HEK293 (cell line): Measurements from ENCODE around the gene NKG7.

Experiments
- CTCF ChIA-PET: fragments of 350-600 bp; formaldehyde crosslinking; extraction: SDS; loops from one replicate; lab custom pipeline; 2021; ENCODE audit warnings: antibody characterized with exemption; lab: Yijun Ruan, JAX
- POLR2A ChIA-PET: fragments of 300-600 bp; formaldehyde crosslinking; extraction: SDS; loops from one replicate; lab custom pipeline; 2020; ENCODE audit warnings: antibody characterized with exemption, inconsistent platforms; lab: Yijun Ruan, JAX
- H3K27ac ChIP-seq: fragments of 200-500 bp; sonication (Bioruptor generic); 2 replicates; pipeline ENCODE4 v1.5.1; 2014; ENCODE audit warnings: low read depth, low read length, control low read depth, inconsistent platforms; ENCODE audit errors: extremely low read depth
- H3K36me3 ChIP-seq, 2 experiments: fragments of 200-500 bp in 1 of 2; sonication (Bioruptor generic) in 1 of 2; 1 replicate in 1 of 2; 2 replicates in 1 of 2; pipeline ENCODE4 v1.5.1; 2014 to 2017; ENCODE audit warnings: inconsistent platforms in 2 of 2, low read length in 2 of 2; ENCODE audit not compliant: control insufficient read depth in 2 of 2, insufficient read depth in 1 of 2
- H3K4me1 ChIP-seq: fragments of 200-500 bp; sonication (Bioruptor generic); 2 replicates; pipeline ENCODE4 v1.5.1; 2014; ENCODE audit warnings: mild to moderate bottlenecking, low read length, inconsistent platforms; ENCODE audit not compliant: control insufficient read depth, insufficient read depth
- H3K4me3 ChIP-seq: 2 replicates; pipeline ENCODE4 v1.5.1; 2011; ENCODE audit warnings: low read depth, mild to moderate bottlenecking, control low read depth, low read length, moderate library complexity
- H3K9me3 ChIP-seq: fragments of 200-500 bp; sonication (Bioruptor generic); 2 replicates; pipeline ENCODE4 v1.5.1; 2014; ENCODE audit warnings: low read depth, low read length, inconsistent platforms; ENCODE audit not compliant: control insufficient read depth, insufficient read depth
- KLF1 ChIP-seq: fragments of 450-650 bp; formaldehyde crosslinking; IDR thresholded peaks from 2 replicates; pipeline ENCODE4 v1.5.1; 2016; ENCODE audit warnings: missing biosample characterization, missing genetic modification characterization
- OSR2 ChIP-seq: fragments of 450-650 bp; formaldehyde crosslinking; IDR thresholded peaks from 2 replicates; pipeline ENCODE4 v1.5.1; 2016; ENCODE audit warnings: missing biosample characterization, missing genetic modification characterization
- RBAK ChIP-seq: fragments of 450-650 bp; formaldehyde crosslinking; IDR thresholded peaks from 2 replicates; pipeline ENCODE4 v1.5.1; 2016; ENCODE audit warnings: missing biosample characterization, missing genetic modification characterization
- SP2 ChIP-seq: fragments of 450-650 bp; formaldehyde crosslinking; IDR thresholded peaks from 2 replicates; pipeline ENCODE4 v1.5.1; 2016; ENCODE audit warnings: missing biosample characterization, missing genetic modification characterization
- ZBTB21 ChIP-seq: fragments of 450-650 bp; formaldehyde crosslinking; IDR thresholded peaks from 2 replicates; pipeline ENCODE4 v1.5.1; 2017; ENCODE audit warnings: missing biosample characterization, missing genetic modification characterization
- ZBTB8A ChIP-seq: fragments of 450-650 bp; formaldehyde crosslinking; IDR thresholded peaks from 2 replicates; pipeline ENCODE4 v1.5.1; 2016; ENCODE audit warnings: missing biosample characterization, missing genetic modification characterization
- ZIC2 ChIP-seq: fragments of 450-650 bp; formaldehyde crosslinking; IDR thresholded peaks from 2 replicates; pipeline ENCODE4 v1.5.1; 2016; ENCODE audit warnings: missing biosample characterization, missing genetic modification characterization
- ZNF114 ChIP-seq: fragments of 450-650 bp; formaldehyde crosslinking; IDR thresholded peaks from 2 replicates; pipeline ENCODE4 v1.5.0; 2017; ENCODE audit warnings: missing biosample characterization, missing genetic modification characterization
- ZNF19 ChIP-seq: fragments of 450-650 bp; formaldehyde crosslinking; IDR thresholded peaks from 2 replicates; pipeline ENCODE4; 2016; ENCODE audit warnings: missing biosample characterization, missing genetic modification characterization, low read depth
- ZNF311 ChIP-seq: fragments of 450-650 bp; formaldehyde crosslinking; IDR thresholded peaks from 2 replicates; pipeline ENCODE4 v1.5.1; 2017; ENCODE audit warnings: missing biosample characterization, missing genetic modification characterization, borderline replicate concordance
- ZNF335 ChIP-seq: fragments of 450-650 bp; formaldehyde crosslinking; conservative IDR thresholded peaks from 2 replicates; pipeline ENCODE4 v1.5.1; 2016; ENCODE audit warnings: missing biosample characterization, missing genetic modification characterization
- ZNF473 ChIP-seq: fragments of 450-650 bp; formaldehyde crosslinking; IDR thresholded peaks from 2 replicates; pipeline ENCODE4 v1.5.1; 2017; ENCODE audit warnings: missing biosample characterization, missing genetic modification characterization
- ZNF529 ChIP-seq: fragments of 450-650 bp; formaldehyde crosslinking; IDR thresholded peaks from 2 replicates; pipeline ENCODE4 v1.5.1; 2017; ENCODE audit warnings: missing genetic modification characterization, missing biosample characterization; ENCODE audit not compliant: insufficient replicate concordance
- ZNF596 ChIP-seq: fragments of 450-650 bp; IDR thresholded peaks from 2 replicates; pipeline ENCODE4 v1.5.0; 2018; ENCODE audit warnings: missing biosample characterization, mild to moderate bottlenecking, missing genetic modification characterization, moderate library complexity
- ZNF707 ChIP-seq: fragments of 450-650 bp; formaldehyde crosslinking; IDR thresholded peaks from 2 replicates; pipeline ENCODE4 v1.5.1; 2016; ENCODE audit warnings: missing biosample characterization, missing genetic modification characterization
- ZNF76 ChIP-seq: fragments of 450-650 bp; formaldehyde crosslinking; IDR thresholded peaks from 2 replicates; pipeline ENCODE4; 2016; ENCODE audit warnings: low read depth, missing biosample characterization, missing genetic modification characterization, borderline replicate concordance
- TF ChIP-seq, protein P1 (sequence below): fragments of 450-650 bp; formaldehyde crosslinking; optimal IDR thresholded peaks from 2 replicates; pipeline ENCODE3; 2016; ENCODE audit warnings: missing biosample characterization, mild to moderate bottlenecking, missing genetic modification characterization
- TF ChIP-seq, protein P2 (sequence below): fragments of 450-650 bp; formaldehyde crosslinking; IDR thresholded peaks from 2 replicates; pipeline ENCODE4 v1.5.1; 2016; ENCODE audit warnings: missing biosample characterization, missing genetic modification characterization, low read depth
- TF ChIP-seq, protein P3 (sequence below): fragments of 450-650 bp; formaldehyde crosslinking; IDR thresholded peaks from 2 replicates; pipeline ENCODE4 v1.5.1; 2016; ENCODE audit warnings: missing biosample characterization, missing genetic modification characterization

The NKG7 gene

DNA sequence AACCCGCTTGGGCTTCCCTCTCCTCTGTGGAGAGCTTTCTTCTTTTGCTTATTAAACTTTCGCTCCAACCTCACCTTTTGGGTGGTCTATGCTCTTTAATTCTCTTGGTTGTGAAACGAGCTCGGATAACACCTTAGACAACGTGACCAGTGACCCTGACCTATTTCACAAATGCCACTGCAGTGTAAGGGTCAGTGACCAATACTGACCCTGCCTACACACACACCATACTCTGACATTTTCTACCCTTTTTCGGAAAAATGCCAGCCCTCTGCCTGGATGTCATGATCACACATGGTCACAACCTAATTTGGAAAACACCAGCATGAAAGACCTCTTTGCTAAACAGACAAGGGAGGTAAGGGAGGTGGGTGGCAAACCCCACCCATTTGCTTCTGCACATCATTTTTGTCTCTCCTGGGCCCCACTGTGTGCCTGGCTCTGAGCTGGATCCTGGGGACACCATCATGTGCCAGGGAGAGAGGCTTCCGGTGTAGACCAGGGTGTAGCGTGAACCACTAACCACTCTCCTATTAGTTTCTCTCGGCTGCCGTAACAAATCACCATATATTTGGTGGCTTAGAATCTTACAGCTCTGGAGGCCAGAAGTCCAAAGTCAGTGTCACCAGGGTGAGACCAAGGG, 16.2 kb downstream of the NKG7 start:
- Histone ChIP-seq H3K4me1 (peaks cover 14% of the 10 kb centered on the region), H3K27ac (no peak overlapping the region), H3K36me3 (peaks cover 5 to 16% of the 10 kb centered on the region in 2 experiments; a peak in 2 of 3 replicates), H3K9me3 (no peaks in the 10 kb centered on the region), H3K4me3 (no peak overlapping the region)
- ChIA-PET CTCF (interaction anchor here (0.6 kb wide), 1 partner anchor 972 kb away, joined by 3 read pairs; no protein-coding TSS in a partner anchor), POLR2A (interaction anchor here (1.2 to 1.3 kb wide), 2 partner anchors 12 to 17 kb away, joined by 4 to 5 read pairs; partner anchors contain the start of gene CLDND2)
- TF ChIP-seq ZBTB21 (tag by site-specific recombination) = no peak
- no peak for TF ChIP-seq ZNF596 (tag by site-specific recombination)

DNA sequence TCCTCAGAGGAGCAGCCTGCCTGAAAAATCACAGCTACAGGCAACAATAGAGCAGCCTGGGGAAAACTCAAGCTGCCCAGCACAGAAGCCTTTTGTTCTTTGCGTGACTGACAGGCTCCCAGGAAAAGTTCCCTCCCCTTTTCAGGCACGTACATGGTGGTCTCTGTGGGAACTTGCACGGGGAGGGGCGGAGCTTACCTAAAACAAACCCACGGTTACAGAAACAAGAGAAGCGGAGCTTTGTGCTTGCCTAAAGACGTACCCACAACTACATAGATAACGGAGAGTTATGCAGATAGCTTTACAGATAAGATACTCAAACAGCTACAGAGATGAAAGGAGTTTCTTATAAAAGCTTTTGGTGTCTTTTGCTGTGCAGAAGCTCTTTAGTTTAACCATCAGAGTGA, 17.7 kb downstream of the NKG7 start:
- H3K9me3 ChIP-seq = no peaks in the 10 kb centered on the region
- H3K4me1 ChIP-seq = peaks cover 14% of the 10 kb centered on the region
- TF ChIP-seq ZNF114 (tag by site-specific recombination) = no peak
- peak; percentile 37 for TF ChIP-seq SP2 (tag by site-specific recombination)
- TF ChIP-seq ZNF335 = peak; percentile 85
- TF ChIP-seq, protein P1, sequence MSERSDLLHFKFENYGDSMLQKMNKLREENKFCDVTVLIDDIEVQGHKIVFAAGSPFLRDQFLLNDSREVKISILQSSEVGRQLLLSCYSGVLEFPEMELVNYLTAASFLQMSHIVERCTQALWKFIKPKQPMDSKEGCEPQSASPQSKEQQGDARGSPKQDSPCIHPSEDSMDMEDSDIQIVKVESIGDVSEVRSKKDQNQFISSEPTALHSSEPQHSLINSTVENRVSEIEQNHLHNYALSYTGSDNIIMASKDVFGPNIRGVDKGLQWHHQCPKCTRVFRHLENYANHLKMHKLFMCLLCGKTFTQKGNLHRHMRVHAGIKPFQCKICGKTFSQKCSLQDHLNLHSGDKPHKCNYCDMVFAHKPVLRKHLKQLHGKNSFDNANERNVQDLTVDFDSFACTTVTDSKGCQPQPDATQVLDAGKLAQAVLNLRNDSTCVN (tag by site-specific recombination) = no peak
- TF ChIP-seq ZBTB8A (tag by site-specific recombination) = peak; percentile 80
- H3K36me3 ChIP-seq = peaks cover 5 to 25% of the 10 kb centered on the region in 2 experiments; a peak in 2 of 3 replicates
- no peak overlapping the region for H3K4me3 ChIP-seq
- ChIA-PET POLR2A (interaction anchor here (0.6 to 1.5 kb wide), 6 partner anchors 13 to 306 kb away, joined by 3 to 9 read pairs (median 5); partner anchors contain the start of gene VSIG10L), CTCF (interaction anchor here (0.6 to 1.7 kb wide), 3 partner anchors 8 to 196 kb away, joined by 3 to 6 read pairs (median 5); no protein-coding TSS in a partner anchor)
- no peak overlapping the region for H3K27ac ChIP-seq

GRCh38 chr19:51354103-51354741, 18.2 kb downstream of the NKG7 start:
- ChIA-PET POLR2A (interaction anchor here (0.6 to 1.5 kb wide), 5 partner anchors 12 to 38 kb away, joined by 3 to 9 read pairs (median 6); partner anchors contain the start of gene VSIG10L), CTCF (interaction anchor here (0.6 to 1.7 kb wide), 3 partner anchors 9 to 196 kb away, joined by 3 to 6 read pairs (median 5); no protein-coding TSS in a partner anchor)
- Histone ChIP-seq H3K9me3 (no peaks in the 10 kb centered on the region), H3K4me3 (no peak overlapping the region), H3K4me1 (peaks cover 9% of the 10 kb centered on the region), H3K36me3 (peaks cover 9 to 25% of the 10 kb centered on the region in 2 experiments; a peak in 2 of 3 replicates), H3K27ac (no peak overlapping the region)
- no peak for TF ChIP-seq RBAK (tag by site-specific recombination)
- no peak for TF ChIP-seq ZNF529 (tag by site-specific recombination)
- TF ChIP-seq KLF1 (tag by site-specific recombination) = 0 out of 2 replicates have a peak, but pooled peaks have one; percentile 16
- peak; percentile 52 for TF ChIP-seq ZIC2 (tag by site-specific recombination)

GRCh38 chr19:51352783-51353360, 19.6 kb downstream of the NKG7 start:
- ChIA-PET CTCF (interaction anchor here (0.7 kb wide), 1 partner anchor 639 kb away, joined by 3 read pairs; no protein-coding TSS in a partner anchor), POLR2A (no interaction called here)
- H3K4me3 ChIP-seq = no peak overlapping the region
- peaks cover 9 to 25% of the 10 kb centered on the region in 2 experiments; a peak in 2 of 3 replicates for H3K36me3 ChIP-seq
- H3K4me1 ChIP-seq = peaks cover 8% of the 10 kb centered on the region
- no peaks in the 10 kb centered on the region for H3K9me3 ChIP-seq
- no peak overlapping the region for H3K27ac ChIP-seq
- TF ChIP-seq ZNF473 (tag by site-specific recombination) (no peak), ZNF19 (tag by site-specific recombination) (no peak), OSR2 (no peak), ZNF707 (tag by site-specific recombination) (no peak), ZIC2 (tag by site-specific recombination) (no peak), ZNF76 (tag by site-specific recombination) (no peak), ZNF311 (tag by site-specific recombination) (no peak)
- TF ChIP-seq, protein P2, sequence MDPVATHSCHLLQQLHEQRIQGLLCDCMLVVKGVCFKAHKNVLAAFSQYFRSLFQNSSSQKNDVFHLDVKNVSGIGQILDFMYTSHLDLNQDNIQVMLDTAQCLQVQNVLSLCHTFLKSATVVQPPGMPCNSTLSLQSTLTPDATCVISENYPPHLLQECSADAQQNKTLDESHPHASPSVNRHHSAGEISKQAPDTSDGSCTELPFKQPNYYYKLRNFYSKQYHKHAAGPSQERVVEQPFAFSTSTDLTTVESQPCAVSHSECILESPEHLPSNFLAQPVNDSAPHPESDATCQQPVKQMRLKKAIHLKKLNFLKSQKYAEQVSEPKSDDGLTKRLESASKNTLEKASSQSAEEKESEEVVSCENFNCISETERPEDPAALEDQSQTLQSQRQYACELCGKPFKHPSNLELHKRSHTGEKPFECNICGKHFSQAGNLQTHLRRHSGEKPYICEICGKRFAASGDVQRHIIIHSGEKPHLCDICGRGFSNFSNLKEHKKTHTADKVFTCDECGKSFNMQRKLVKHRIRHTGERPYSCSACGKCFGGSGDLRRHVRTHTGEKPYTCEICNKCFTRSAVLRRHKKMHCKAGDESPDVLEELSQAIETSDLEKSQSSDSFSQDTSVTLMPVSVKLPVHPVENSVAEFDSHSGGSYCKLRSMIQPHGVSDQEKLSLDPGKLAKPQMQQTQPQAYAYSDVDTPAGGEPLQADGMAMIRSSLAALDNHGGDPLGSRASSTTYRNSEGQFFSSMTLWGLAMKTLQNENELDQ = no peak
- TF ChIP-seq, protein P3, sequence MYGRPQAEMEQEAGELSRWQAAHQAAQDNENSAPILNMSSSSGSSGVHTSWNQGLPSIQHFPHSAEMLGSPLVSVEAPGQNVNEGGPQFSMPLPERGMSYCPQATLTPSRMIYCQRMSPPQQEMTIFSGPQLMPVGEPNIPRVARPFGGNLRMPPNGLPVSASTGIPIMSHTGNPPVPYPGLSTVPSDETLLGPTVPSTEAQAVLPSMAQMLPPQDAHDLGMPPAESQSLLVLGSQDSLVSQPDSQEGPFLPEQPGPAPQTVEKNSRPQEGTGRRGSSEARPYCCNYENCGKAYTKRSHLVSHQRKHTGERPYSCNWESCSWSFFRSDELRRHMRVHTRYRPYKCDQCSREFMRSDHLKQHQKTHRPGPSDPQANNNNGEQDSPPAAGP (tag by site-specific recombination) = no peak
